ENCODE measurements around the gene IFT81.

Gene IFT81

DNA sequence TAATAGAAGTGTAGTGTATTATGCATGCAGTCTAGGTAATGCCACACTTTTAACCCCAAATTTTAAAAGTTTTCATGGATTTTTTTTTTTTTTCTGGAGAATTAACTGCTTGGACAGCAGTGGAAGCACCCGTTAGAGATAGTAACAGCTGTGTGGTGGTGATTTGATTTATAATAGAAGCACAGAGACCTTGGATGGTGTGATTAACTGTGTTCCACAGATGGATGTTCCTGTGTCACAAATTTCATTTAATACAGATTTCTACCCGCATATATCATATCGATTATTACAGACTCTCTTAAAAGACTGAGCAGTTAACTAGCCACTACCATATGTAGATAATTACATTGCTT, 47.0 kb downstream of the IFT81 start:
- no peak for DNase-seq (ENCODE audit: extremely low read depth, low read depth)
- TF ChIP-seq, protein P1, sequence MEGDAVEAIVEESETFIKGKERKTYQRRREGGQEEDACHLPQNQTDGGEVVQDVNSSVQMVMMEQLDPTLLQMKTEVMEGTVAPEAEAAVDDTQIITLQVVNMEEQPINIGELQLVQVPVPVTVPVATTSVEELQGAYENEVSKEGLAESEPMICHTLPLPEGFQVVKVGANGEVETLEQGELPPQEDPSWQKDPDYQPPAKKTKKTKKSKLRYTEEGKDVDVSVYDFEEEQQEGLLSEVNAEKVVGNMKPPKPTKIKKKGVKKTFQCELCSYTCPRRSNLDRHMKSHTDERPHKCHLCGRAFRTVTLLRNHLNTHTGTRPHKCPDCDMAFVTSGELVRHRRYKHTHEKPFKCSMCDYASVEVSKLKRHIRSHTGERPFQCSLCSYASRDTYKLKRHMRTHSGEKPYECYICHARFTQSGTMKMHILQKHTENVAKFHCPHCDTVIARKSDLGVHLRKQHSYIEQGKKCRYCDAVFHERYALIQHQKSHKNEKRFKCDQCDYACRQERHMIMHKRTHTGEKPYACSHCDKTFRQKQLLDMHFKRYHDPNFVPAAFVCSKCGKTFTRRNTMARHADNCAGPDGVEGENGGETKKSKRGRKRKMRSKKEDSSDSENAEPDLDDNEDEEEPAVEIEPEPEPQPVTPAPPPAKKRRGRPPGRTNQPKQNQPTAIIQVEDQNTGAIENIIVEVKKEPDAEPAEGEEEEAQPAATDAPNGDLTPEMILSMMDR (IDR thresholded peaks at IDR 0.05; ENCODE audit: low read depth, low read length, missing control alignments): no peak
- H3K4me3 ChIP-seq (replicated peaks; ENCODE audit: low read depth, low read length): no peak overlapping the region

DNA sequence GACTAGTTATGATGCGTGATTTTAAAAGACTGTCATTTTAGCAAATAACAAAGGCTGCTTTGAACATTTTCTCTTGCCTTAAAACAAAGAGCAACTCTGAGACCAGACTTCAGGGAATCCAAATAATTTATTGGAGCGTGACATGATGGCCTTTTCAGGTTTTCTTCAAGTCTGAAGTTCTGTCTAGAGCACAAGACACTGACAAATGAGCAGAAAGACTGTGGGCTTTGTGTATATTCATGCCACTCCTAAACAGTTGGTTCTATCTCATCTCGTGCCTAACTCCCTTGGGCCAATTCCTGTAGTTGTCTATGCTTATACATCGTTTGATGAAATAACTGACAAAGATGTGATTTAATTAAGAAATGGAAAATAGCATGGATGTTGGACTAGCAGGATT, 47.5 kb downstream of the IFT81 start:
- H3K4me3 ChIP-seq (replicated peaks; ENCODE audit: low read depth, low read length): no peak overlapping the region
- TF ChIP-seq, protein P1 (IDR thresholded peaks at IDR 0.05; ENCODE audit: low read depth, low read length, missing control alignments): no peak
- DNase-seq (ENCODE audit: extremely low read depth, low read depth): no peak

DNA sequence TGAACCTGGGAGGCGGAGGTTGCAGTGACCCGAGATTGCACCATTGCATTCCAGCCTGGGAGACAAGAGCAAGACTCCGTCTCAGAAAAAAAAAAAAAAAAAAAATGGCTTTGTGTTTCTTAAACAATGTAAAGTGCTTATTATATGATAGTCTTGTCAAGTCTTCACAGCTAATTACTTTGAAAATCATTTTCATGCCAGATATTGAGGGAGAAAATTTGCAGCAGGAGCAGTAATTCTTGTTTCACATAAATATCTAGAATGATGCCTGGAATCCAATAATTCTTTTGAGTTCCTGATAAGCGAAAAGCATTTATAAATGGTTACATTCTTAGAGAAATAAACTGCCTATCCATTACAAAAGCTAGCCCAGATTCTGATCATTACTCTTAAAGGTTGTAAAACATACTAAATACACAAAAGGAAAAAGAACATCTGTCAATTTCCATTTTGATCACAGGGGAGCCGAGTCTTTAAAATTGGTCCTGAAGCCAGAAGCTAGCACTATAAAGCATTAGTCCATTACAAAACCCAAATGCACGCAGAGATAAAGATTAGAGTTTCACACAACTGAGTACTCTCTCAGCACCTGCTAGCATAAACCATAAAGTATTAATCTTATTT, 50.3 kb downstream of the IFT81 start:
- DNase-seq (ENCODE audit: extremely low read depth, low read depth): no peak
- no peak overlapping the region for H3K4me3 ChIP-seq (replicated peaks; ENCODE audit: low read depth, low read length)

DNA sequence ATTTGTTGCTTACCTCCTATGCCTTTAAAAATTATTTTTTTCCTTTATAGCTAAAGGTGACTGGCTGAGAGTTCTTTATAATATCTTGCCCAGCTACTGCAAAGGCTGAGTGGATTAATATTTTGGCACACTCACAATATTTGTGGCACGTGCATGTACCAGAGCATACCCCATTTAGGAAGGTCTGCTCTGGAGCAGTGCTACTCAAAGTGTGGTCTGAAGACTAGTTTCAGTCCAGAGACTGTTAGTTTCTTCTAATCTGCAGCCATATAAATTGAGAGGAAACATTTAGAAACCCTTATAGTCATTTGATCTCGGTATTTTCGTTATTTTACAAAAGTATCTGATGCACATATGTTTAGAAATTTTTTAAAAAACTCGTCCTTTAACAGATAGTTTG, 51.0 kb downstream of the IFT81 start:
- no peak for DNase-seq (ENCODE audit: extremely low read depth, low read depth)
- no peak overlapping the region for H3K4me3 ChIP-seq (replicated peaks; ENCODE audit: low read depth, low read length)
- TF ChIP-seq, protein P1 (IDR thresholded peaks at IDR 0.05; ENCODE audit: low read depth, low read length, missing control alignments): no peak

More for the DNA sequence above, 50.3 kb downstream of the IFT81 start:
- TF ChIP-seq, protein P1 (IDR thresholded peaks at IDR 0.05; ENCODE audit: low read depth, low read length, missing control alignments): no peak

DNA sequence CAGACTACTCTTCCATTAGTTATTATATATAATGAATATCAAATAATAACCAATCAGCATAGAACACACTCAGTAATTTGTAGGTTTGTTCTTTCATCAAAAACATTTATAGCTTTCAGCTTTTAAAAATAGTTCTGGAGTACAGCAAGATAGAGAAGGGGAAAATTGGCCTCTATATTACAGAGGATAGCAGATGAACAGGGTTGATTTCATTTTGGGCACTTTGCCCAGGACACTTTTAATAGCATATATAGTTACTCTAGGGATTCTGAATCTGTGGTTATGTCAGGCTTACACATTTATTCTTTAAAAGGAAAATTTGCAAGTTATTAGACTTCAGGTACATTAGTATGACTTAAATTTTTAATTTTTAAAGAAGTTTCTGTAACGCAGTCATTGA, 52.6 kb downstream of the IFT81 start:
- TF ChIP-seq, protein P1 (IDR thresholded peaks at IDR 0.05; ENCODE audit: low read depth, low read length, missing control alignments): no peak
- DNase-seq (ENCODE audit: extremely low read depth, low read depth): no peak
- H3K4me3 ChIP-seq (replicated peaks; ENCODE audit: low read depth, low read length): no peak overlapping the region

DNA sequence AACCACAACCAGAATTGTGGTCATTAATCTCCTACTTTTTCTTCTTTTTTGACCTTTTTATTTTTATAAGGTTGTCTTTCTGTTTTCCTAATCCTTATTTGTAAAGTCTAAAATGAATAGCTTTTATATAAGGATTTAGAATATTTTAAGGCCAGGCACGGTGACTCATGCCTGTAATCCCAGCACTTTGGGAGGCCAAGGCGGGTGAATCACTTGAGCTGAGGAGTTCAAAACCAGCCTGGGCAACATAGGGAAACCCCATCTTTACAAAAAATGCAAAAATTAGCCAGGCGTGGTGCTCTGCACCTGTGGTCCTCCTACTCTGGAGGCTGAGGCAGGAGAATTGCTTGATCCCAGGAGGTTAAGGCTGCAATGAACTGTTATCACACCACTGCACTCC, 55.1 kb downstream of the IFT81 start:
- no peak for DNase-seq (ENCODE audit: extremely low read depth, low read depth)
- TF ChIP-seq, protein P1 (IDR thresholded peaks at IDR 0.05; ENCODE audit: low read depth, low read length, missing control alignments): no peak
- no peak overlapping the region for H3K4me3 ChIP-seq (replicated peaks; ENCODE audit: low read depth, low read length)

DNA sequence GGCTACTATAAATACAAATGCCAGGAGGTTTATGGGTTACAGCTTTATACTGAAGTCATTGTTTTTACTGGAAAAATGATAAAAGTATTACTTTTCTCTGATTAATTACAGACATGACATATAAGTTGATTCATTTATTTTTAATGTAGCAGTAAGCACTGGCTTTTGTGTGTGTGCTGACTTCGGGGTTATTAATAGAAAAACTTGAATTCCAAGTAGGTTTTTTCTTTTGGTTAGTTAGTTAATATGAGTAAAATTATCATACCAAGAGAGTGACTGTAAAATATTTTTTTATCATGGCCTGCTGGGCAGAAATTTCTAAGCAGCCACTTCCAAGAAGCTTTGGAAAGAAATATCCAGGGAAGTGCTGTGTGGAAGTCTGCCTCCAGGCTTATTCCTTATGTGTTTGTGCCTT, 56.4 kb downstream of the IFT81 start:
- no peak for DNase-seq (ENCODE audit: extremely low read depth, low read depth)
- TF ChIP-seq, protein P1 (IDR thresholded peaks at IDR 0.05; ENCODE audit: low read depth, low read length, missing control alignments): no peak
- no peak overlapping the region for H3K4me3 ChIP-seq (replicated peaks; ENCODE audit: low read depth, low read length)

Data from HFF-Myc (cell line).